Measurements from ENCODE around the gene XRRA1.

The XRRA1 gene

GRCh38 chr11:74935285-74935684 lies 13.6 kb downstream of the XRRA1 start:
- no peaks in the 10 kb centered on the region for H3K27me3 Mint-ChIP-seq
- no peak overlapping the region for H3K4me3 Mint-ChIP-seq

GRCh38 chr11:74933765-74934164 lies 15.1 kb downstream of the XRRA1 start:
- ATAC-seq (no peak), DNase-seq (no peak)
- no peaks in the 10 kb centered on the region for H3K9me3 Mint-ChIP-seq
- peaks cover 7% of the 10 kb centered on the region for H3K4me1 Mint-ChIP-seq
- no peaks in the 10 kb centered on the region for H3K27me3 Mint-ChIP-seq
- H3K27ac Mint-ChIP-seq = no peak overlapping the region
- peak overlapping the region in 1 of 2 donors; percentile 43 for H3K4me3 Mint-ChIP-seq

More at GRCh38 chr11:74935285-74935684, 13.6 kb downstream of the XRRA1 start:
- no peaks in the 10 kb centered on the region for H3K9me3 Mint-ChIP-seq
- no peak overlapping the region for H3K27ac Mint-ChIP-seq
- DNase-seq (no peak), ATAC-seq (no peak)
- peaks cover 7% of the 10 kb centered on the region for H3K4me1 Mint-ChIP-seq

GRCh38 chr11:74932797-74933196 lies 16.1 kb downstream of the XRRA1 start:
- Mint-ChIP-seq H3K4me1 (peaks cover 7% of the 10 kb centered on the region), H3K9me3 (no peaks in the 10 kb centered on the region), H3K27me3 (no peaks in the 10 kb centered on the region), H3K4me3 (no peak overlapping the region), H3K27ac (peak overlapping the region in 1 of 2 donors; percentile 43)
- DNase-seq (peak in 1 of 2 donors; percentile 54), ATAC-seq (peak; percentile 93)

- ATAC-seq (peak; percentile 51), DNase-seq (peak in 1 of 2 donors; percentile 16)
- no peak overlapping the region for H3K4me3 Mint-ChIP-seq
- H3K4me1 Mint-ChIP-seq = peaks cover 7% of the 10 kb centered on the region
- no peaks in the 10 kb centered on the region for H3K27me3 Mint-ChIP-seq
- no peaks in the 10 kb centered on the region for H3K9me3 Mint-ChIP-seq
- no peak overlapping the region for H3K27ac Mint-ChIP-seq
Observed at GRCh38 chr11:74932169-74932568, 16.7 kb downstream of the XRRA1 start.

- Mint-ChIP-seq H3K9me3 (no peaks in the 10 kb centered on the region), H3K27ac (no peak overlapping the region), H3K4me3 (no peak overlapping the region), H3K4me1 (peaks cover 16% of the 10 kb centered on the region), H3K27me3 (no peaks in the 10 kb centered on the region)
- DNase-seq (peak; percentile 62), ATAC-seq (peak; percentile 60)
Observed at GRCh38 chr11:74929431-74930363, 19.2 kb downstream of the XRRA1 start.

- H3K9me3 Mint-ChIP-seq = no peaks in the 10 kb centered on the region
- no peak for ATAC-seq
- no peak for DNase-seq
- H3K27ac Mint-ChIP-seq = no peak overlapping the region
- H3K4me3 Mint-ChIP-seq = no peak overlapping the region
- H3K27me3 Mint-ChIP-seq = no peaks in the 10 kb centered on the region
- H3K4me1 Mint-ChIP-seq = peaks cover 15% of the 10 kb centered on the region
Observed at GRCh38 chr11:74927496-74927895, 21.4 kb downstream of the XRRA1 start.

- Mint-ChIP-seq H3K27me3 (no peaks in the 10 kb centered on the region), H3K27ac (peak overlapping the region in 1 of 2 donors; percentile 34), H3K9me3 (no peaks in the 10 kb centered on the region), H3K4me1 (peaks cover 9% of the 10 kb centered on the region), H3K4me3 (no peak overlapping the region)
- peak; percentile 96 for ATAC-seq
- DNase-seq = peak; percentile 27 to 59
Observed at GRCh38 chr11:74926304-74927030, 22.4 kb downstream of the XRRA1 start.

GRCh38 chr11:74925281-74925680 lies 23.6 kb downstream of the XRRA1 start:
- no peak for ATAC-seq
- Mint-ChIP-seq H3K27ac (peak overlapping the region in 1 of 2 donors; percentile 54), H3K4me1 (peaks cover 9% of the 10 kb centered on the region), H3K9me3 (no peaks in the 10 kb centered on the region), H3K4me3 (no peak overlapping the region), H3K27me3 (no peaks in the 10 kb centered on the region)
- no peak for DNase-seq

GRCh38 chr11:74923125-74923524 lies 25.8 kb downstream of the XRRA1 start:
- Mint-ChIP-seq H3K27ac (no peak overlapping the region), H3K27me3 (no peaks in the 10 kb centered on the region), H3K4me1 (peaks cover 9% of the 10 kb centered on the region), H3K9me3 (no peaks in the 10 kb centered on the region), H3K4me3 (no peak overlapping the region)
- no peak for DNase-seq
- ATAC-seq = no peak

GRCh38 chr11:74909812-74910211 lies 39.1 kb downstream of the XRRA1 start:
- Mint-ChIP-seq H3K4me3 (no peak overlapping the region), H3K4me1 (no peaks in the 10 kb centered on the region), H3K27me3 (no peaks in the 10 kb centered on the region), H3K9me3 (no peaks in the 10 kb centered on the region), H3K27ac (no peak overlapping the region)
- ATAC-seq = no peak
- DNase-seq = no peak

GRCh38 chr11:74909385-74909784 lies 39.5 kb downstream of the XRRA1 start:
- H3K27ac Mint-ChIP-seq = no peak overlapping the region
- no peak overlapping the region for H3K4me3 Mint-ChIP-seq

GRCh38 chr11:74905326-74905725 lies 43.6 kb downstream of the XRRA1 start:
- no peaks in the 10 kb centered on the region for H3K4me1 Mint-ChIP-seq
- no peak for DNase-seq
- ATAC-seq = no peak
- H3K4me3 Mint-ChIP-seq = no peak overlapping the region
- no peak overlapping the region for H3K27ac Mint-ChIP-seq
- peaks cover 16 to 20% of the 10 kb centered on the region in 2 donors for H3K9me3 Mint-ChIP-seq
- no peaks in the 10 kb centered on the region for H3K27me3 Mint-ChIP-seq

More at GRCh38 chr11:74909385-74909784, 39.5 kb downstream of the XRRA1 start:
- no peaks in the 10 kb centered on the region for H3K9me3 Mint-ChIP-seq
- DNase-seq = no peak
- ATAC-seq = no peak
- no peaks in the 10 kb centered on the region for H3K4me1 Mint-ChIP-seq
- H3K27me3 Mint-ChIP-seq = no peaks in the 10 kb centered on the region

GRCh38 chr11:74902342-74902741 lies 46.5 kb downstream of the XRRA1 start:
- no peak overlapping the region for H3K27ac Mint-ChIP-seq
- H3K9me3 Mint-ChIP-seq = peaks cover 33 to 40% of the 10 kb centered on the region in 2 donors
- no peak overlapping the region for H3K4me3 Mint-ChIP-seq
- no peak for DNase-seq
- H3K4me1 Mint-ChIP-seq = no peaks in the 10 kb centered on the region
- no peaks in the 10 kb centered on the region for H3K27me3 Mint-ChIP-seq
- ATAC-seq = no peak

GRCh38 chr11:74896311-74896710 lies 52.6 kb downstream of the XRRA1 start:
- no peak overlapping the region for H3K4me3 Mint-ChIP-seq

GRCh38 chr11:74895340-74896116 lies 53.4 kb downstream of the XRRA1 start:
- ATAC-seq (no peak), DNase-seq (no peak)
- no peak overlapping the region for H3K27ac Mint-ChIP-seq
- no peak overlapping the region for H3K4me3 Mint-ChIP-seq
- no peaks in the 10 kb centered on the region for H3K4me1 Mint-ChIP-seq
- H3K27me3 Mint-ChIP-seq = no peaks in the 10 kb centered on the region
- H3K9me3 Mint-ChIP-seq = peaks cover 34 to 54% of the 10 kb centered on the region in 2 donors

More at GRCh38 chr11:74896311-74896710, 52.6 kb downstream of the XRRA1 start:
- H3K4me1 Mint-ChIP-seq = no peaks in the 10 kb centered on the region
- H3K27ac Mint-ChIP-seq = no peak overlapping the region
- ATAC-seq = no peak
- no peaks in the 10 kb centered on the region for H3K27me3 Mint-ChIP-seq
- DNase-seq = no peak
- peaks cover 40 to 61% of the 10 kb centered on the region in 2 donors for H3K9me3 Mint-ChIP-seq
